Pancreas (tissue), 10 donors: ENCODE measurements around the gene SLC40A1. TPM values are rescaled to one million over a fixed set of nuclear protein-coding genes. Genes with fewer than 3 reads are reported as not detected.

Experiments
- ATAC-seq, 4 donors: fragments of 200-7000 bp; cut with Tn5 transposase; one replicate each; pipeline versions ENCODE4 v1.8.0 to v1.9.1; 2020; ENCODE audit warnings: mild to moderate bottlenecking in 4 of 4, moderate library complexity in 4 of 4
- DNase-seq, 6 donors: peaks; one replicate each; pipeline ENCODE4 v3.0.0-alpha.2; 2020
- FAIRE-seq: peaks from 2 replicates; lab custom pipeline; 2012; peaks lifted over from hg19 to GRCh38; lab: Jason Lieb, UNC
- H3K27ac ChIP-seq, 4 donors: fragments of 200-600 bp; sonication (generic); 1 replicate in 3 of 4; 2 replicates in 1 of 4; pipeline versions ENCODE4 v1.5.0 to v1.8.0; 2020
- H3K27me3 ChIP-seq, 4 donors: fragments of 200-600 bp; one replicate each; pipeline ENCODE4 v1.8.0; 2021
- H3K36me3 ChIP-seq, 3 donors: fragments of 200-600 bp; sonication (generic) in 1 of 3; one replicate each; pipeline versions ENCODE4 v1.5.0 to v1.8.0; 2020 to 2021
- H3K4me1 ChIP-seq, 3 donors: fragments of 200-600 bp; one replicate each; pipeline ENCODE4 v1.8.0; 2021
- H3K4me3 ChIP-seq, 4 donors: fragments of 200-600 bp; sonication (generic) in 2 of 4; one replicate each; pipeline versions ENCODE4 v1.5.0 to v1.8.0; 2020 to 2021
- H3K9me3 ChIP-seq, 4 donors: fragments of 200-600 bp; one replicate each; pipeline ENCODE4 v1.8.0; 2021
- CTCF ChIP-seq, 4 donors: fragments of 200-600 bp; sonication (generic) in 3 of 4; IDR thresholded peaks; one replicate each; pipeline versions ENCODE4 v1.5.0 to v1.8.0; 2021; ENCODE audit warnings: antibody characterized with exemption in 4 of 4
- WGBS, 2 donors: extraction: QIAGEN DNeasy Blood & Tissue Kit; methylation state at CpG; one replicate each; pipeline ENCODE4 v1.1.7; 2013; 5-methylcytosine and 5-hydroxymethylcytosine counted together
- intact Hi-C, 3 donors: fragments of 100-400 bp; cut with DNase I; formaldehyde crosslinking; loops; one replicate each; pipeline versions ENCODE4 v1.11.1 to v1.14.2; 2022
- polyA plus RNA-seq, 2 donors: library from polyadenylated mRNA; stranded (reverse); fragments of 200-250 nt; gene quantifications; one replicate each; pipeline ENCODE4 v1.2.3, GENCODE V29; 2013
- total RNA-seq, 6 donors: library from RNA; stranded (reverse); fragmentation: NEBNext Ultra II Directional in 4 of 6; extraction: Animal tissue kit (Norgen Biotek cat#: 25700) in 4 of 6; gene quantifications; one replicate each; pipeline versions ENCODE4 v1.2.1 to v1.2.4, GENCODE V29; 2021 to 2023
- donor health status: healthy with polysubstance abuse.
- donor health status: DM: no; HTN: no; CAD: no; lungs with moderate emphysema.
- donor health status: DM: no; HTN: no; CAD: no.
- donor health status: control.
- donor health status: control.
- donor health status: Bipolar disorder and iron deficiency.
- donor health status: DM: yes; HTN: yes; CAD: no.
- donor health status: DM: no; HTN: no; CAD: no.
- donor health status: DM: no; HTN: no; CAD: no.
- donor health status: DM: yes; HTN: yes; CAD: no.

Gene SLC40A1
- total and polyA plus RNA-seq, 8 donors = 14.0 to 65.8 (median 40.4) TPM

- no peaks in the 10 kb centered on the region for H3K36me3 ChIP-seq
- no peak for TF ChIP-seq CTCF (IDR thresholded peaks at IDR 0.05)
- no peak overlapping the region for H3K4me3 ChIP-seq
- no peak for FAIRE-seq
- WGBS, 2 donors = 54 to 56% methylated on average over 2 of the region's 2 CpGs
- intact Hi-C loops = no loop called here
- peak overlapping the region in 2 of 4 donors; percentile 25 to 31 for H3K27ac ChIP-seq
- no peak for DNase-seq
- H3K9me3 ChIP-seq = no peaks in the 10 kb centered on the region
- peaks cover 17 to 31% (median 19%) of the 10 kb centered on the region in 3 donors for H3K4me1 ChIP-seq
- H3K27me3 ChIP-seq = no peaks in the 10 kb centered on the region
- peak; percentile 43 to 52 (median 48) for ATAC-seq
These were observed 31.7 kb downstream of the SLC40A1 start for GRCh38 chr2:189548666-189549448.

GRCh38 chr2:189545418-189545817 lies 35.2 kb downstream of the SLC40A1 start:
- FAIRE-seq = no peak
- Histone ChIP-seq H3K27ac (no peak overlapping the region), H3K27me3 (no peaks in the 10 kb centered on the region), H3K36me3 (no peaks in the 10 kb centered on the region), H3K9me3 (no peaks in the 10 kb centered on the region), H3K4me1 (peaks cover 0 to 13% (median 0%) of the 10 kb centered on the region in 3 donors), H3K4me3 (no peak overlapping the region)
- intact Hi-C loops = no loop called here
- no peak for ATAC-seq
- TF ChIP-seq CTCF (IDR thresholded peaks at IDR 0.05) = no peak
- DNase-seq = no peak
- WGBS, 2 donors = 68 to 75% methylated on average over 1 of the region's 1 CpG

GRCh38 chr2:189544318-189545042 lies 36.1 kb downstream of the SLC40A1 start:
- no peak overlapping the region for H3K27ac ChIP-seq
- 84 to 95% methylated on average over 5 of the region's 5 CpGs for WGBS, 2 donors
- no peak for FAIRE-seq
- no peaks in the 10 kb centered on the region for H3K27me3 ChIP-seq
- H3K4me1 ChIP-seq = peaks cover 0 to 10% (median 0%) of the 10 kb centered on the region in 3 donors
- ATAC-seq = no peak
- H3K4me3 ChIP-seq = no peak overlapping the region
- no peaks in the 10 kb centered on the region for H3K9me3 ChIP-seq
- H3K36me3 ChIP-seq = no peaks in the 10 kb centered on the region
- no peak for DNase-seq
- TF ChIP-seq CTCF (IDR thresholded peaks at IDR 0.05) = no peak
- intact Hi-C loops = no loop called here

- DNase-seq (no peak), FAIRE-seq (no peak), ATAC-seq (no peak)
- Histone ChIP-seq H3K36me3 (no peaks in the 10 kb centered on the region), H3K4me3 (no peak overlapping the region), H3K27ac (no peak overlapping the region), H3K9me3 (no peaks in the 10 kb centered on the region), H3K4me1 (no peaks in the 10 kb centered on the region), H3K27me3 (no peaks in the 10 kb centered on the region)
- intact Hi-C loops = no loop called here
- TF ChIP-seq CTCF (IDR thresholded peaks at IDR 0.05) = no peak
- 87 to 98% methylated on average over 1 of the region's 1 CpG for WGBS, 2 donors
These were observed 37.2 kb downstream of the SLC40A1 start for GRCh38 chr2:189543367-189543766.
